Activated T-cell treated with anti-CD3 and anti-CD28 coated beads for 24 hours (primary cell): ENCODE results near the gene SLC35F4.

Experiments
- DNase-seq: peaks from one replicate; pipeline ENCODE4 v3.0.0-alpha.2; 2020; ENCODE audit warnings: low read depth

SLC35F4 gene

GRCh38 chr14:57848353-57848752 is 17.5 kb downstream of the SLC35F4 start:
- DNase-seq = no peak

- DNase-seq = no peak
These were observed 18.2 kb downstream of the SLC35F4 start for GRCh38 chr14:57847706-57848105.

DNA sequence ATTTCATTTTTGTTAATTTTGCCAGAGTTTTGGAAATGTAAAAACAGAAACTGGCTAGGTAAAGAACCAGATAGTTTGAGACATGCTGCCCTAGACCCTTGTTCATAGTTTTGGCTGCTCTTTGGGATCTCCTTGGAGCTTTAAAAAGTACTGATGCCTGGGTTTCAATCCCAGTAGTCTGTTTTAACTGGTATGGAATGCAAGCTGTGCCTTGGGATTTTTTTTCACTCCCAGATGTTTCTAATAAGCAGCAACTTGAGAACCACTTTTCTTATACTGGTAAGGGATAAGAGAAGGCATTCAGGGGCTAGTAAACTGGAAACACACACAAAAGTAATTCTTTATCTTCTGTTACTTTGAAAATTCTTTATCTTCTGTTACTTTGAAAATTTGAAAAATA is 18.8 kb downstream of the SLC35F4 start:
- DNase-seq = no peak

DNA sequence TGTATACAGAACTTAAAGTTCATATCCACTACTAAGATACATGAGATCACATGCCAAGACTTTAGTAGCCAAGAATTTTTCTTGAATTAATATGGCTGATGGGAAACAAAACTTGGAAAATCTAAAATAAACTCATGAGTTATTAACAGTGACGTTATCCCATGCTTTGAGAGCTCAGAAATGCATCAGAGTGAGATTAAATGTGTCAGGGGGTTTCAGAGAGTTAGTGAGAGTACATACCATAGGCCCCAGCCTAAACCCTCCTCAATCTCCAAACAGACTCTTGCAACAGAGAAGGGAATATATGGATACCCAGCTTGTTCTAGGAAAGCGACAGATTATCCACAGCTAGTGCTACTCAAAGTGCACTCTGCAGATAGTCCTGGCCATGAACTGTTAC is 19.3 kb downstream of the SLC35F4 start:
- no peak for DNase-seq

DNA sequence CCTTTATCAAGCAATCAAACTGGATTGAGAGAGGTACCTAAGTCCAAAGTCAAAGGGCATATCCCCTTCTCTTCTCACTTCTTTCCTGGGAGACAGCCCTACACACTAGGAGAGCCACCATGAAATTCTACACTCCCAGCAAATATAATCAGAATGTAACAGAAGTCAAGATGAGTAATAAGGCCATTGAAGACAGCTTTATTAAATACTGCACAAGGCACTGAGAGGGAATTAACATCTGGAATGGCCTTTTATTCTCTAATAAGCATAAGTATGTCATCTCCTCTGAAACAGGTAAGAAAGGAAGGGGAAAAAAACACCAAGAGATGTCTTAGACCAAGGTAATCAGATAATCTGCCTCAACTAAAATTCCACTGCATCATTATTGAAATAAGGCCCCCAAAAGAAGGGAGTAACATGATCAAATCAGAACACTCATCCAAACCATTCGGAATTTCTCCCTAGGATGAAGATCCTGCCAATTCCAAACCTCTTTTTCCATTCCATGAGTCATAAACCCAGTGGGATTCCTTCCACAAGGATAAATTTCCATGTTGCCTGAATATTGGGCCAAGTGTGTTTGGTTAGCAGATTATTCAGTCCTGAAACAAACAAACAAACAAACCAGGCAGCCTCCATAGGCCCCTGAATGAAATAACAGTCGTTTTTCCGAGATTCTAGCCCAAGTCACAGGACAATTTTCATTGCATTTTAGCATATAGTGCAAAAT is 19.9 kb downstream of the SLC35F4 start:
- DNase-seq = no peak

DNA sequence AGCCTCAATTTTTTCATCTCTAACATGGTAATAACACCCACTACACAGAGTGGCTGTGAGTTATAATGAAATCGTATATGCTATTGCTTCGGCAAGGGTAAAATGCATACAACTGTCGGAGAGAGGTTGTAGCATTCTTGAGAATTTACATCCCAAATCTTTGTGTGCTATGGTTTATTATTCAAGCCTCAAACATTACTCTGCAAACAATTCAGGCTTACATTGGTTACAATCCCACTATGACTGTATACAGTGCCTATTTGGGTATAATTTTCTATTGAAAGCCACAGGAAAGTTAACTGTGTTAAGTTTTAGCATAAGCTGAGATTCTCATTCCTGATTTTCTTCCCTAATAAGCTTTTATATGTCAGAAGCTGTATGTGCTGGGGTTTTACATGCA is 20.6 kb downstream of the SLC35F4 start:
- DNase-seq = no peak

GRCh38 chr14:57837267-57837666 is 28.6 kb downstream of the SLC35F4 start:
- no peak for DNase-seq

DNA sequence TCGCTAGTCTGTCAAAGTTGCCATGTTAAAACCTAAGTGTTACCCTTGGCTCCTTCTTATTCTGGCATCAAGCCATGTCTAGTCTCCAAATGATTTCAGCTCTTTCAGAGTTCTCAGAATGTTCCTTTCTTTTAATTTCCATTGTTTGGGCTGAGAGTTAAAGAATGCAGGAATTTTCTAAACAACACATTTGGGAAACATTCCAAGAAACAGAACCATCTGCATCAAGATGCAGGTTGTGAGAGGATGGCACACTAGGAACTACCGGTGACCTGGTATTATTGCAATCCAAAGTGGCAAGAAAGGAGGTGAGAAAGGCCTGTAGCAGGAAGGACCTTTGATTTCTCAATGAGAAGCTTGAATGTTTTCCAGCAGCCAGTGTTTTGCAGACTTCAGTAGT is 30.1 kb downstream of the SLC35F4 start:
- DNase-seq = no peak

DNA sequence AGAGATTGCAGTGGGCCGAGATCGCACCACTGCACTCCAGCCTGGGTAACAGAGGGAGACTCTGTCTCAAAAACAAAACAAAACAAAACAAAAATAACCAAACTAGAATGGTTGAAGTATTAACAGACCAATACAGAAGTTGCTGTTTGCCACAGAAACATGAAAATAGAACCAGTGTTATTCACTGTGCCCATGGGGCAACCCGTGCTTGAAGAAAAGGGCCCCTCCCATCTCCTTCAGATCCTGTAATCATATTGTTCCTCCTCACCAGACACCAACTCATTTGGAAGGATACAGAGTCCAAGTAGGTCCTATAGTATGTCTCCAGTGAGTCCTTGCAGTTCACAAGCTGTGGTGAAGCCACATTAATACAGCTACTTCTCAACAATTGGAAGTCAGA is 30.9 kb downstream of the SLC35F4 start:
- DNase-seq = no peak

GRCh38 chr14:57834001-57834598 is 31.8 kb downstream of the SLC35F4 start:
- DNase-seq = no peak

DNA sequence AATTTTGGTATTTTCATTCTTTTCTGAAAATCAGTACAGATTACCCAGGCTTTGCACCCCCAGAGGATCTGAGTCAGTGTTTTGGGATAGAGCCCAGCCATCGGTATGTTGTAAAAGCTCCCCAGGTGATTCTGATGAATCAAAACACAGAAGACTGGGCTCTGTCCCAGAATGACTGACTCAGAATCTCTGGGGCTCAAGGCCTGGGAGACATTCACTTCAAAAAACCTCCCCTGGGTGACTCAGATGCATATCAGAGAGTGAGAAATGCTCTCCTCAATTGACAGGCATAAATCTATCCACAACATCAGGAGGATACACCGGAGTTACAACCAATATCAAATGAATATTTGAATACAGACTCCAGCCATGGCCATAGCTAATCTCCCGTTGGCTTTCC is 32.6 kb downstream of the SLC35F4 start:
- no peak for DNase-seq

GRCh38 chr14:57831981-57832380 is 33.9 kb downstream of the SLC35F4 start:
- DNase-seq = no peak

DNA sequence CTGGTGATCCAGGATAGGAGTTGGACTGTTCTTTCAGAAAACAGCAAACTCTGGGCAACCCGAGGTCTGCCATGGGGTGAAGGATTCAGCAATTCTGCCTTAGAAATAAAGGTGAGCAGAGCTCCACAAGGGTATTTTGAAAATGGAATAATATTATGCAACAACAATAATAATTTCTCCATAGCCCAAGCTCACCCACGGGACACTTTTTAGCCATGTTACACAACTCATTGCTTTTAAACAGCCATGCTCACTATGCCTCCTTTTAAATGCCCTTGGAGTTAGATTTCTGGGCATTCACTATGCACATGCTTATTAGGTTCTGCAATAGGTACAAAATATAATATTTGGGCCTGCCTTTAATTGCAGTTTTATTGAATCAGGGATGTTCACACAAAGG is 37.2 kb downstream of the SLC35F4 start:
- DNase-seq = no peak

DNA sequence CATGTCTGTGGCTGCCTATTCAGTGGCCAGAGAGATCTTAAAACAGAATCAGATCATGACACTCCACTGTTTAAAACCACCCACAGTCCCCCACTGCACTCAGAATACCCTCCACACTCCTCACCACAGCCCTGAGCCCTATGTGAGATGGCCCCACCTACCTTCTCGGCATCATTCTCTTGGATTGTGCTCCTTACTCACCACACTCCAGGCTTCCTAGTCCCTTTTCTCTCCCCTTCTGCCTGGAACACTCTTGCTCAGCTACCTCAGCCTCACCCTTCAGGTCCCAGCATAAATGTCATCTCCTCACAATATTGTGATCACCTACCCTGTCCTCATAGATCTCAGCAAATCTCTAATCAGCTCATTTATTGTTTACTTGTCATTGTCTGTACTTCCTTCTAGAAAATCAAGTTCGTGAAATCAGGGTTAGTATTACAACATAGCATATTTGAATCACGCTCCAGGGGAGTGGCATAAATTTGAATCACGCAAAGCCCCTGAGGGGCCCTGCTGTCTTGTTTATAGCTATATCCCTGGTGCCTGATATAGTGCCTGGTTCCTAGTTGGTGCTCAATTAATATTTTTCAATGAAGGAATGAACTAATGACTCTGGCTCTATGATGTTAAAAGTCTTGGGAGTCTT is 42.8 kb downstream of the SLC35F4 start:
- DNase-seq = no peak

DNA sequence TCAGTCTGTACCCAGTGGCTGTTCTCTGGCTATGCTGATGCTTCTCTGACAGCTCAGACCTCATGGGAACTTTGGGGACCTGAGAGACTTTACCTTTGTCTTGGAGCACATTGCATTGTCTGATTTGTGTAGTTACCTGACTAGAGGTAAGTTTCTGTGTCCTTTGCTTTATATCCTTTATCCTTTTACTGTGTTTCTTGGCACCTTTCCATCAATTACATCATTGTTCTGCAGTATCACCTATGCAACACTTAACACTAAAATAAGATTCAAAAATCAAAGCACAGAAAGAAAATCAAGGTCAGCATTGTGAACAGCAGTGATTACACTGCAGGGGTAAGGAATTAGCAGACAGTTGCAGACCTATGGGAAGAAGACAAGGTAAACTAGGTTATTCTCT is 43.8 kb downstream of the SLC35F4 start:
- DNase-seq = no peak

GRCh38 chr14:57820581-57820980 is 45.3 kb downstream of the SLC35F4 start:
- no peak for DNase-seq

- DNase-seq = no peak
These were observed 47.4 kb downstream of the SLC35F4 start for GRCh38 chr14:57818511-57818910.

- no peak for DNase-seq
These were observed 49.2 kb downstream of the SLC35F4 start for GRCh38 chr14:57816568-57817284.

GRCh38 chr14:57814726-57815125 is 51.2 kb downstream of the SLC35F4 start:
- no peak for DNase-seq

- DNase-seq = no peak
These were observed 53.2 kb downstream of the SLC35F4 start for GRCh38 chr14:57812741-57813140.

DNA sequence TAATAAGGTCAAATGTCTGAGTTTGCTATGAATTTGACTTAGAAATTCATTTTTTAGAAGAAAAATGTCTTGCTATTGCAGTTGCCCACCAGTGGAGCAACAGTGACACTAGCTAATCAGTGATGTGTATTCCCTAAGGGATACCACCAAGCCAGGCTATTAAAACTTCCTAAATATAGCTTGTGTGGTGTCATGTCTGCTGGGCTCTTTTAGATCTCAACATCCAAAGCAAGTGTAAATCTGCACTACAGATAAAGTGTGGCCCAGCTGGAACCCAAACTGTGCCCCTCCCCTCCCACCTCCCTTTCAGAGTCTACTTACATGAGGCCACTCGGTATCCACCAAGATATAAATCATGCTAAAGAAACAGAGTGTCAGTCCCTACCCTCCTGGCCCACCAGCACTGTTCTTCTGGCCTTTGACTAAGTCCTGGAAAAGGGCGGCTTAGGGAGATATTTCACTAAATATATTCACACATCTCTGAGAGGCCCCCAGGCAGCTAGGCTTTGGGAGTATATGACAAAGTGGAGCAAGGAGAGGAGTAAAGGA is 53.8 kb downstream of the SLC35F4 start:
- no peak for DNase-seq

DNA sequence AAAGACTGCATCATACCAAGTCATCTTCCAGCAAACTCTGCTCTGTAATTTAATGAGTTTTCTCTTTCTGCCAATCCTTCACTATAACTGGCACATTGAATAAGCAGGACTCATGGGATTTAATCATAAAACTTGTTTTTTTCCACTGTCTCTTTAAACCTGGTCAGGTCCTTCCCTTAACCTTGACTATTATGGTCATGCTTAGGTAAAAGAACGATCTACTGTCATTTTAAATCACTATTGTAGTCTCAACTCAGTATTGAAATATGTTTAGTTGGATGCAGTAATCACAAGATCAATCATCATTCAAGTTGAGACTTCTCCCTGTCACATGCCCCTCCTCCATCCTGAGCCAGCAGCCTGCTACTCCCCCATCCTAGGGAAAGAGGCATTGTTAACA is 56.1 kb downstream of the SLC35F4 start:
- DNase-seq = no peak

DNA sequence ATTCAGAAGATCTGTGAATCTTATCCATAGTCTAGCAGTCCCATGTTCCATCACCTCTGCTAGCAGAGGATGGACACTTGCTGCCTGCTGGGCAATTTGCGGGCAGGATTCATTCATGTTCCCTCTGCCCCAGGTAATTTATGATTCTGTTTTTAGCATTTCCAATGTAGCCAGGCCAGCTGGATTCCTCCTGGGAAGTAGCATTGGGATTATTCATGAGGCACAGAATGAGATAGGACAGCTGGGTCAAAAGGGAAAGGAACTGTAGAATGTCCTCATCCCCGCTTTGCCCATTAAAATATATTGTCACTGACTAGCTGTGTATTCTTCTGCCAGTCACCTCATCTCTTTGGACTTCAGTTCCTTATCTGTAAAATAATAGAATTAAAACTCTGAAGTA is 68.7 kb downstream of the SLC35F4 start:
- no peak for DNase-seq
